ENCODE data around the gene PROSER3. TPM values are rescaled to one million over a fixed set of nuclear protein-coding genes. Genes with fewer than 3 reads are reported as not detected.
"Not testable (repeated sequence)": the region's sequence is repeated elsewhere in the genome, so short reads cannot be mapped to it uniquely, and the experiment has no call there.

The PROSER3 gene
- total RNA-seq, 2 donors from 2014 or later, result 16.8 to 19.5 TPM

- intact Hi-C loops (cut with DNase I, micrococcal nuclease), result loop anchor here in 1 of 2 donors (10.0 kb wide), 1 partner anchor 175 kb away; the partner anchor contains the start of gene TMEM147
- DNase-seq (no peak), ATAC-seq (no peak)
These were observed 38.4 kb upstream of the PROSER3 start for GRCh38 chr19:35719402-35720162.

- DNase-seq, result no peak
- intact Hi-C loops (cut with DNase I, micrococcal nuclease), result no loop called here
- no peak for ATAC-seq
These were observed 37.8 kb upstream of the PROSER3 start for GRCh38 chr19:35720163-35720524.

- DNase-seq (no peak), ATAC-seq (no peak)
- intact Hi-C loops (cut with DNase I, micrococcal nuclease), result no loop called here
These were observed 37.3 kb upstream of the PROSER3 start for GRCh38 chr19:35720648-35721047.

- DNase-seq (no peak), ATAC-seq (no peak)
- intact Hi-C loops (cut with DNase I, micrococcal nuclease), result no loop called here
These were observed 36.6 kb upstream of the PROSER3 start for GRCh38 chr19:35721374-35721773.

- no peak for DNase-seq
- intact Hi-C loops (cut with DNase I, micrococcal nuclease), result no loop called here
- no peak for ATAC-seq
These were observed 35.5 kb upstream of the PROSER3 start for GRCh38 chr19:35722461-35722860.

GRCh38 chr19:35722897-35723296 is 35.1 kb upstream of the PROSER3 start:
- ATAC-seq (no peak), DNase-seq (no peak)
- intact Hi-C loops (cut with DNase I, micrococcal nuclease), result no loop called here

GRCh38 chr19:35723671-35724070 is 34.3 kb upstream of the PROSER3 start:
- intact Hi-C loops (cut with DNase I, micrococcal nuclease), result no loop called here
- DNase-seq, result no peak
- no peak for ATAC-seq

- ATAC-seq; intact Hi-C loops (cut with DNase I, micrococcal nuclease); DNase-seq: not testable (repeated sequence)
These were observed 33.8 kb upstream of the PROSER3 start for GRCh38 chr19:35724132-35724531.

- DNase-seq, result no peak
- intact Hi-C loops (cut with DNase I, micrococcal nuclease), result no loop called here
- no peak for ATAC-seq
These were observed 33.4 kb upstream of the PROSER3 start for GRCh38 chr19:35724560-35724959.

- ATAC-seq (no peak), DNase-seq (no peak)
- intact Hi-C loops (cut with DNase I, micrococcal nuclease), result no loop called here
These were observed 32.6 kb upstream of the PROSER3 start for GRCh38 chr19:35725216-35725861.

GRCh38 chr19:35727053-35727955 is 30.7 kb upstream of the PROSER3 start:
- ATAC-seq (no peak), DNase-seq (no peak)
- intact Hi-C loops (cut with DNase I, micrococcal nuclease), result no loop called here

- no peak for DNase-seq
- intact Hi-C loops (cut with DNase I, micrococcal nuclease), result no loop called here
- ATAC-seq, result no peak
These were observed 29.8 kb upstream of the PROSER3 start for GRCh38 chr19:35727956-35728706.

- DNase-seq (no peak), ATAC-seq (no peak)
- intact Hi-C loops (cut with DNase I, micrococcal nuclease), result no loop called here
These were observed 29.0 kb upstream of the PROSER3 start for GRCh38 chr19:35729021-35729420.

- no peak for ATAC-seq
- no peak for DNase-seq
- intact Hi-C loops (cut with DNase I, micrococcal nuclease), result no loop called here
These were observed 28.2 kb upstream of the PROSER3 start for GRCh38 chr19:35729763-35730162.

GRCh38 chr19:35730326-35730725 is 27.6 kb upstream of the PROSER3 start:
- ATAC-seq (no peak), DNase-seq (no peak)
- intact Hi-C loops (cut with DNase I, micrococcal nuclease), result no loop called here

GRCh38 chr19:35731353-35731752 is 26.6 kb upstream of the PROSER3 start:
- ATAC-seq, result peak; percentile 18
- intact Hi-C loops (cut with DNase I, micrococcal nuclease), result no loop called here
- no peak for DNase-seq

- intact Hi-C loops (cut with DNase I, micrococcal nuclease), result no loop called here
- no peak for ATAC-seq
- no peak for DNase-seq
These were observed 26.1 kb upstream of the PROSER3 start for GRCh38 chr19:35731779-35732405.

- ATAC-seq (no peak), DNase-seq (no peak)
- intact Hi-C loops (cut with DNase I, micrococcal nuclease), result no loop called here
These were observed 25.3 kb upstream of the PROSER3 start for GRCh38 chr19:35732540-35733179.
